ENCODE measurements around the gene PPP1R14C. TPM values are rescaled to one million over a fixed set of nuclear protein-coding genes. Genes with fewer than 3 reads are reported as not detected.
"Not testable (repeated sequence)": the region's sequence is repeated elsewhere in the genome, so short reads cannot be mapped to it uniquely, and the experiment has no call there.

Gene PPP1R14C
- total RNA-seq, 1 donor from 2014 or later, result 18.3 TPM

GRCh38 chr6:150169181-150169580 lies 26.3 kb downstream of the PPP1R14C start:
- DNase-seq, result no peak

- no peak for DNase-seq
Measured at GRCh38 chr6:150169609-150170008, 26.8 kb downstream of the PPP1R14C start.

GRCh38 chr6:150172929-150173328 lies 30.1 kb downstream of the PPP1R14C start:
- DNase-seq, result no peak

- DNase-seq, result no peak
Measured at GRCh38 chr6:150175586-150176151, 32.8 kb downstream of the PPP1R14C start.

GRCh38 chr6:150176152-150176551 lies 33.3 kb downstream of the PPP1R14C start:
- no peak for DNase-seq

- no peak for DNase-seq
Measured at GRCh38 chr6:150176659-150177058, 33.8 kb downstream of the PPP1R14C start.

- DNase-seq, result no peak
Measured at GRCh38 chr6:150177259-150177951, 34.6 kb downstream of the PPP1R14C start.

- no peak for DNase-seq
Measured at GRCh38 chr6:150177952-150178520, 35.2 kb downstream of the PPP1R14C start.

- no peak for DNase-seq
Measured at GRCh38 chr6:150179030-150179429, 36.2 kb downstream of the PPP1R14C start.

GRCh38 chr6:150179907-150180424 lies 37.1 kb downstream of the PPP1R14C start:
- not testable (repeated sequence) for DNase-seq

GRCh38 chr6:150180517-150180916 lies 37.7 kb downstream of the PPP1R14C start:
- DNase-seq, result no peak

- no peak for DNase-seq
Measured at GRCh38 chr6:150182460-150183078, 39.7 kb downstream of the PPP1R14C start.

- DNase-seq, result no peak
Measured at GRCh38 chr6:150183105-150183504, 40.3 kb downstream of the PPP1R14C start.

GRCh38 chr6:150183966-150184365 lies 41.1 kb downstream of the PPP1R14C start:
- DNase-seq, result no peak

GRCh38 chr6:150184850-150185731 lies 42.2 kb downstream of the PPP1R14C start:
- no peak for DNase-seq

- DNase-seq, result no peak
Measured at GRCh38 chr6:150185732-150186117, 42.9 kb downstream of the PPP1R14C start.

- DNase-seq, result no peak
Measured at GRCh38 chr6:150186129-150186898, 43.5 kb downstream of the PPP1R14C start.

GRCh38 chr6:150187433-150187832 lies 44.6 kb downstream of the PPP1R14C start:
- DNase-seq, result not testable (repeated sequence)

GRCh38 chr6:150189122-150189521 lies 46.3 kb downstream of the PPP1R14C start:
- DNase-seq, result no peak

- DNase-seq, result no peak
Measured at GRCh38 chr6:150191809-150192208, 49.0 kb downstream of the PPP1R14C start.

- no peak for DNase-seq
Measured at GRCh38 chr6:150194195-150194594, 51.4 kb downstream of the PPP1R14C start.

Data from skin of body (tissue), 2 donors.